GM12864 (cell line): Measurements from ENCODE around the gene PUM2.

ENCODE experiments used
- DNase-seq: peaks from one replicate; pipeline ENCODE4 v3.0.0-alpha.2; 2011; ENCODE audit warnings: low read depth
- H3K4me3 ChIP-seq: 2 replicates; pipeline ENCODE4 v1.5.1; 2011; ENCODE audit warnings: mild to moderate bottlenecking, low read depth, low read length, control low read depth
- CTCF ChIP-seq: IDR thresholded peaks from 2 replicates; pipeline ENCODE4 v1.5.1; 2011; ENCODE audit warnings: low read depth, mild to moderate bottlenecking, moderate library complexity, low read length, control low read depth, inconsistent platforms; ENCODE audit errors: missing control alignments

The PUM2 gene

GRCh38 chr2:20225294-20226151, 125.1 kb downstream of the PUM2 start:
- no peak for DNase-seq
- peak overlapping the region; percentile 87 for H3K4me3 ChIP-seq
- TF ChIP-seq CTCF: peak; percentile 82

- no peak for TF ChIP-seq CTCF
- no peak for DNase-seq
- H3K4me3 ChIP-seq: peak within 1 kb of the TSS; percentile 87
Measured at GRCh38 chr2:20224716-20225293, 125.8 kb downstream of the PUM2 start, which contains the start of gene SDC1. Gene SDC1, minus strand, starts transcription at chr2:20225130. Its CDS starts 263 bp downstream, at chr2:20224867.

- no peak for DNase-seq
- no peak for TF ChIP-seq CTCF
- H3K4me3 ChIP-seq: peak overlapping the region; percentile 87
Measured at GRCh38 chr2:20224164-20224715, 126.4 kb downstream of the PUM2 start.

GRCh38 chr2:20223407-20224163, 127.1 kb downstream of the PUM2 start:
- no peak for DNase-seq
- peak overlapping the region; percentile 87 for H3K4me3 ChIP-seq
- TF ChIP-seq CTCF: no peak

- peak overlapping the region; percentile 87 for H3K4me3 ChIP-seq
- DNase-seq: no peak
- no peak for TF ChIP-seq CTCF
Measured at GRCh38 chr2:20222769-20223406, 127.8 kb downstream of the PUM2 start.

GRCh38 chr2:20222014-20222768, 128.5 kb downstream of the PUM2 start:
- peak overlapping the region; percentile 87 for H3K4me3 ChIP-seq
- no peak for DNase-seq
- no peak for TF ChIP-seq CTCF
